Cardiac muscle cell (in vitro differentiated cells and primary cell): Measurements from ENCODE around the gene CTNNA3. TPM values are rescaled to one million over a fixed set of nuclear protein-coding genes. Genes with fewer than 3 reads are reported as not detected.

Experiments used
- DNase-seq, 2 donors: peaks; one replicate each; pipeline versions ENCODE4 v3.0.0 to v3.0.0-alpha.2; 2010 to 2017; ENCODE audit warnings: low read depth in 1 of 2, low spot score in 1 of 2
- H3K27ac ChIP-seq: fragments of 200-600 bp; sonication (generic); 2 replicates; pipeline ENCODE4 v1.5.1; 2016
- H3K27me3 ChIP-seq: fragments of 200-600 bp; sonication (generic); 2 replicates; pipeline ENCODE4 v1.6.0; 2016; ENCODE audit warnings: control low read depth
- H3K36me3 ChIP-seq: fragments of 200-600 bp; sonication (generic); 2 replicates; pipeline ENCODE4 v1.5.1; 2016; ENCODE audit warnings: control low read depth
- H3K4me1 ChIP-seq: fragments of 200-600 bp; sonication (generic); 2 replicates; pipeline ENCODE4 v1.8.1; 2017; ENCODE audit warnings: low read depth, mild to moderate bottlenecking, mixed run types
- H3K4me3 ChIP-seq: fragments of 200-600 bp; sonication (generic); 2 replicates; pipeline ENCODE4 v1.5.1; 2016; ENCODE audit warnings: mild to moderate bottlenecking
- H3K9me3 ChIP-seq: fragments of 200-600 bp; sonication (generic); 2 replicates; pipeline ENCODE4 v1.5.1; 2017; ENCODE audit warnings: low read depth, mild to moderate bottlenecking, control low read depth
- polyA plus RNA-seq: library from polyadenylated mRNA; unstranded; fragments of >200 nt; fragmentation: Nextera tagmentation; extraction: Ambion mirVana; gene quantifications from 2 replicates; pipeline ENCODE4 v1.2.1, GENCODE V29; 2016
- total RNA-seq: library from RNA; depleted of rRNA; stranded (reverse); fragments of >200 nt; gene quantifications from 2 replicates; pipeline ENCODE4 v1.2.3, GENCODE V29; 2016
- TF ChIP-seq, protein P1 (sequence below): IDR thresholded peaks from 2 replicates; pipeline ENCODE4 v1.5.1; 2012; ENCODE audit warnings: low read depth, mild to moderate bottlenecking, low read length

Gene CTNNA3
- total and polyA plus RNA-seq, 2 experiments from 2014 or later = 55.8 to 71.7 TPM

DNA sequence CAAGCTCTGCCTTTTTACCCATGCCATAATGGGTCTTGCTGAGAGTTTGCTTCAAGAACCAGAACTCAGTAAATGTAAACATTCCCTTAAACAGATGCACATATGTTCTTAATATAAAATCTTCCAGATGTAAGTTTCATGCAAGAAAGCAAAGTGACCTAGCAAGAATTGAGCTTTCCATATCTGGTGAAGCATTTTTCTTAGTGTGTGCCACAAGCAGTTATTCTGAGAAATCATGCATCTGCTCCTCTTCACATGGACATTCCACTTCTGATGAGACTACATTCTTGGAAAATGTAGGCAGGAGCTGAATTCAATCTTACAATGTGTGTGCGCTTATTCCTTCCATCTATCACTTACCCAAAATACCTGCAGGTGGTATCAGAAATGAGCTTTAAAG lies 997.9 kb downstream of the CTNNA3 start:
- peak overlapping the region; percentile 28 for H3K27ac ChIP-seq
- peak in 1 of 2 donors; percentile 0 for DNase-seq
- TF ChIP-seq, protein P1, sequence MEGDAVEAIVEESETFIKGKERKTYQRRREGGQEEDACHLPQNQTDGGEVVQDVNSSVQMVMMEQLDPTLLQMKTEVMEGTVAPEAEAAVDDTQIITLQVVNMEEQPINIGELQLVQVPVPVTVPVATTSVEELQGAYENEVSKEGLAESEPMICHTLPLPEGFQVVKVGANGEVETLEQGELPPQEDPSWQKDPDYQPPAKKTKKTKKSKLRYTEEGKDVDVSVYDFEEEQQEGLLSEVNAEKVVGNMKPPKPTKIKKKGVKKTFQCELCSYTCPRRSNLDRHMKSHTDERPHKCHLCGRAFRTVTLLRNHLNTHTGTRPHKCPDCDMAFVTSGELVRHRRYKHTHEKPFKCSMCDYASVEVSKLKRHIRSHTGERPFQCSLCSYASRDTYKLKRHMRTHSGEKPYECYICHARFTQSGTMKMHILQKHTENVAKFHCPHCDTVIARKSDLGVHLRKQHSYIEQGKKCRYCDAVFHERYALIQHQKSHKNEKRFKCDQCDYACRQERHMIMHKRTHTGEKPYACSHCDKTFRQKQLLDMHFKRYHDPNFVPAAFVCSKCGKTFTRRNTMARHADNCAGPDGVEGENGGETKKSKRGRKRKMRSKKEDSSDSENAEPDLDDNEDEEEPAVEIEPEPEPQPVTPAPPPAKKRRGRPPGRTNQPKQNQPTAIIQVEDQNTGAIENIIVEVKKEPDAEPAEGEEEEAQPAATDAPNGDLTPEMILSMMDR = no peak
- peaks cover 15% of the 10 kb centered on the region for H3K4me1 ChIP-seq
- H3K36me3 ChIP-seq = no peaks in the 10 kb centered on the region
- no peak overlapping the region for H3K4me3 ChIP-seq
- no peaks in the 10 kb centered on the region for H3K9me3 ChIP-seq
- no peaks in the 10 kb centered on the region for H3K27me3 ChIP-seq

DNA sequence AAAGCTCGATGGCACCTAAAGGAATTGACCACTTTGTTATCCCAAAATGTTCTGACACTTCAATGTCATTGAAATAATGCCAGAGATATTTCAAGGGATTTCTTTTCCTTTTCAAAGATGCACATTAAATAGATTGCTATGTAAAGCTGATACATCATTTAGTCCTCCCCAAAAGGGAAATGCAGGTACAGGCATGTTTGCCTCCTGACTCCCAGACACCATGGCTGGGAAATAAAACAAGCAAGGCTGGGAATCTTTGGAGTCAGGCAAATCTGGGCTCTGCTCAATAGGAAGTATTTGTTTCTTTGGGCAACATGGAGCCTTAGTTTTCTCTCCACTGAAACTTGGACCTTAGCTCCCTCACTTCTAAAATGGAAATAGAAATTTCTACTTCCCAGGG lies 1000.9 kb downstream of the CTNNA3 start:
- TF ChIP-seq, protein P1 = no peak

DNA sequence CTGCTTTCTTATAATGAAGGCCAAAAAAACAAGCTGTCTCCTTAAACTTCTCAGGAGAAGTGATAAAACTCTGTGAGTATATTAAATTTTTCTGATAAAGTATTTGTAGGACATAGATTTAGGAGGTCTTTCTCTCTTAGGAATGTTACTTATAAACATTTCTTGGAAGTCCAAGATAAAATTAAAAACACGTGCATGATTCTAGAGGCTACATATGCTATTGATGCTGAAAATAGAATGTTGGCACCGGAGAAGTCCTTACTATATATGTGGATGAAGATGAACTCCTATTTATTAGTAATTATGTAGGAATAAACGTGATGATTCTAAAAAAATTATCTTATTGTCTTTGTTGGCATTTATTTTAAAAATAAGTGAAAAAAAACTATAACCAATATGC lies 1011.4 kb downstream of the CTNNA3 start:
- Histone ChIP-seq H3K4me3 (no peak overlapping the region), H3K27me3 (no peaks in the 10 kb centered on the region), H3K4me1 (no peaks in the 10 kb centered on the region), H3K36me3 (no peaks in the 10 kb centered on the region), H3K9me3 (no peaks in the 10 kb centered on the region), H3K27ac (no peak overlapping the region)
- TF ChIP-seq, protein P1 = no peak
- no peak for DNase-seq

More for the DNA sequence above, 1000.9 kb downstream of the CTNNA3 start:
- Histone ChIP-seq H3K27ac (no peak overlapping the region), H3K36me3 (no peaks in the 10 kb centered on the region), H3K4me1 (peaks cover 15% of the 10 kb centered on the region), H3K4me3 (no peak overlapping the region), H3K27me3 (no peaks in the 10 kb centered on the region), H3K9me3 (no peaks in the 10 kb centered on the region)
- DNase-seq = no peak

DNA sequence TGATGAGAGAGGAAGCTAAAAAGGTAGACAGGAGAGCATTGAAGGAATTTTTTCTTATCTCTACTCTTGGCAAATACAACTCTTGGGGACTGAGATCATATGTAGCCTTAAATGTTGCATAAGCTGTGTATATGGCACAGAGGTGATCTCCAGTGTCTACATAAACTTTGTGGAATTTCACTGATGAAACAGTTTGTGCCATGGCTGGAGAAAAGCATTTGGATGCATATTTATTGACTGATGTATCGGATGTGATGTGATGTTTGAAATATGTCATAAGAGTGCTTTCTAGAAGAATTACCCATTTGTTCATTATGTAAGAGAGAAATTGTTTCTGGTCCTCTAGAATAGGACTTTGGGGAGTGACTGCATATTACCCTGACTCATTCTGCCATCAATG lies 1015.1 kb downstream of the CTNNA3 start:
- no peaks in the 10 kb centered on the region for H3K4me1 ChIP-seq

DNA sequence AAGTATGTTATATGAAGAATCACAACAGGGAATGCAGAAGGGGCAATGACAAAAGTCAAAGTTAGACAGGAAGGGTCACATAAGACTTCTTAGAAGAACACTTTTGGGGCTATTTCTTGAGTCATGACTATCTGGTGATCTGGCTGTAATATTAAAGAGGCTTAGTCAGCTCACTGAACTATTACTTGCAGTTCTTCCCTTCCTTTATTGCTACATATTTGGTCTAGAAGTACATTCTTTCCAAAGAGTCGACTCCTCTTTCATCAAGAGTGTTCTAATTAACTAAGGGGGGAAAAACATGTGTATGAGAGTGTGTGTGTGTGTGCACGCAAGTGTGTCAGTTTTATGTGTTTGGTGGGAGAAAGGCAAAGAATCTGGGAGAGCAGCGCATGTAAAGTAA lies 1017.5 kb downstream of the CTNNA3 start:
- Histone ChIP-seq H3K4me1 (no peaks in the 10 kb centered on the region), H3K4me3 (no peak overlapping the region), H3K27me3 (no peaks in the 10 kb centered on the region), H3K9me3 (no peaks in the 10 kb centered on the region), H3K27ac (no peak overlapping the region), H3K36me3 (no peaks in the 10 kb centered on the region)
- DNase-seq = no peak
- TF ChIP-seq, protein P1 = no peak

More for the DNA sequence above, 1015.1 kb downstream of the CTNNA3 start:
- TF ChIP-seq, protein P1 = no peak
- H3K4me3 ChIP-seq = no peak overlapping the region
- H3K36me3 ChIP-seq = no peaks in the 10 kb centered on the region
- no peak overlapping the region for H3K27ac ChIP-seq
- DNase-seq = no peak
- H3K9me3 ChIP-seq = no peaks in the 10 kb centered on the region
- no peaks in the 10 kb centered on the region for H3K27me3 ChIP-seq

DNA sequence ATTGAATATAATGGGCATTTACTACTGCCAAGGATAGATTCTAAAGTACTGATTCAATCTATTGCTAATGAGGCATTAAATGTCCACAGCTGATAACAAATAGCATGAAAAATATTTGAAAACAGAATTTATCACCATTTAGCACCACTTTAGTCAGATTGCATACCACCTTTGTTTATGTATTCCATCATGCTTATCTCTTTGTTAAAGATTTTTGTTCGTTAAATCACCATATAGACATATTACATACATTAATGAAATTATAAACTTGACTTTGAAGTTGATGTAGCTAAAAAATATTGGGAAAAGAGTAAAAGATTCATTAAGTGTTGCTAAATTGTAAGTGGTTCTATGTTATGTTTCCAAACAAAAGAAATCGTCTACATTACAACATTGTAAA lies 1022.9 kb downstream of the CTNNA3 start:
- H3K27ac ChIP-seq = no peak overlapping the region
- no peaks in the 10 kb centered on the region for H3K9me3 ChIP-seq
- TF ChIP-seq, protein P1 = no peak

More for the DNA sequence above, 1022.9 kb downstream of the CTNNA3 start:
- H3K4me3 ChIP-seq = no peak overlapping the region
- no peaks in the 10 kb centered on the region for H3K27me3 ChIP-seq
- H3K4me1 ChIP-seq = no peaks in the 10 kb centered on the region
- no peaks in the 10 kb centered on the region for H3K36me3 ChIP-seq
- DNase-seq = no peak
